GM19372 (cell line): ENCODE results near the gene HRH4.

ENCODE experiments used
- ATAC-seq: cut with Tn5 transposase; IDR thresholded peaks from one replicate; pipeline ENCODE4 v1.9.1; 2021; ENCODE audit warnings: mild to moderate bottlenecking, low read depth, moderate library complexity; ENCODE audit not compliant: unreplicated experiment

Gene HRH4

DNA sequence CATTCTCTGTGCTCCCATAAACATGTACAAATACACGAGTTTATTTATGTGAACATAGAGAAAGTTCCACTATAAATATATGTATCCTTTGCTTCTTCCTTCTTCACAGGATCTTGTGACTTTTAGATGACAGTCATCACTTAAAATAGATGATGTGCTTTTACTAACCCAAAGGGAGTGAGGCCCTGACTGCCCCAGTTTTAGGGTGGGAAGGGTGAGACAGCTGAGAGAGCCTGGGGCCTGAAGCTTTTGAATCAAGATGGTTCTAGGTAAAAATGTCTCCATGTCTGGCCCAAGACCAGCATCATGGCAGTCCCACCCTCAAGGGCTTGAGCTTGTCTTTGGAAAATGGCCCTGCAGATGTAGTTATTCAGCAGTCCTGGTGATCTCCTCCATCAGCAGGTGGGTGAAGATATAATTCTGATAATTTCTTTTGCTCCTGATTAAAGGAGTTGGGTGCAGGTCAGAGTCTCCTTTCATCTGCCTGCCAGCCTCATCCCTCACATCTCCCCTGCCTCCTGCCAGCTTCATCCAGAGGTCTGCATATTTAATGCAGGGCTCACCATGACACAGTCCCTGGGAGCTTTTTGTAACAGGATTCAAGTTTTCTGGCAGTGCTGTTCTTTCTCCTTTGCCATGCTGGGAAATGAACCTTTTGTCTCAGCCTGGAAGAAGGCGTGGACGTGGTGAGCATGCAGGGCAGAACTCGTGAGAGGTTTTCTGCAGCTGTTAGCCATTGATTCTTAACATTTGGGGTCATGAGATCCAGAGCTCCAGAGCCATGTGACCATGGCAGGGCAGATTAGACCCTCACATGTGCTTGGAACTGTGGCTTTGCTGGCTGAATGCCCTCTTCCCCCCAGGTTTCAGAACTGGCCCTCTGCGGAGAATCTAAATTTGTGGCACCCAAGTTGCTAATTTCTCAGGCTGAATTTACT lies 2.7 kb downstream of the HRH4 start:
- ATAC-seq: no peak

DNA sequence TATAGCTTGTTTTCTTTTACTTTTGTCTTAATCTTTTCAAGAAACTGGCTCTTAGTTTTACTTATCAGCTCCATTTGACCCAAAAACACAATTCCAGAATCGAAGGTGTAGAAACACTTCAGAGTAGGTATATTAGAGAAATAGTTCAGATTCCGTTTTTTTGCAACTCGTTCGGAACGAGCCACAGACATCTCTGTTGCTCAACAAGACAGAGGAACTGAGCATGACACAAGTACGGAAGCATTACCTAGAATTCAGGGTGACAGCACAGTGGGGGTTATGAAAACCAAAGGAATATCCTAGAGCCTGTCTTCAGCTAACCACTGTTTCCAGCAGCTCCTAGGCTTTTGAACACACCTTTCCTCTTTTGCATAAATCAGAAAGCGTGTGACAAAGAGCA lies 5.0 kb downstream of the HRH4 start:
- ATAC-seq: no peak

DNA sequence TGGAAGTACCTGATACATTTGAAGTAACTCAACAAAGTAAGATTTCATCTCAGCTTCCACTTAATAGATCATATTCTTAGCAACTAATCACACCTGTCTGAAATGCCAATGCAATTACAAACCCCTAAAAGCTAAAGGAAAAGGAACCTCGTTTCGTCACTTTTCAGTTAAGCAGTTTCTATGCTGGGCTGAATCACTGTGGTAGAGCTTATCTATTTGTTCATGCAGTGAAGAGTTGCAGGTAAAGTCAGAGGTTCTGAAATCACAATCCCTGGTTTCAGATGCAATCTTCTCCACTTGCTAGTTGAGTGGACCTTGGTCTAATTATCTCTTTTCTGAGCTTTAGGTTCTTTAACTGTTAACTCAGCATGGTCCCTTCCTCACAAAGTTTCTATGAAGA lies 6.3 kb downstream of the HRH4 start:
- ATAC-seq: no peak

DNA sequence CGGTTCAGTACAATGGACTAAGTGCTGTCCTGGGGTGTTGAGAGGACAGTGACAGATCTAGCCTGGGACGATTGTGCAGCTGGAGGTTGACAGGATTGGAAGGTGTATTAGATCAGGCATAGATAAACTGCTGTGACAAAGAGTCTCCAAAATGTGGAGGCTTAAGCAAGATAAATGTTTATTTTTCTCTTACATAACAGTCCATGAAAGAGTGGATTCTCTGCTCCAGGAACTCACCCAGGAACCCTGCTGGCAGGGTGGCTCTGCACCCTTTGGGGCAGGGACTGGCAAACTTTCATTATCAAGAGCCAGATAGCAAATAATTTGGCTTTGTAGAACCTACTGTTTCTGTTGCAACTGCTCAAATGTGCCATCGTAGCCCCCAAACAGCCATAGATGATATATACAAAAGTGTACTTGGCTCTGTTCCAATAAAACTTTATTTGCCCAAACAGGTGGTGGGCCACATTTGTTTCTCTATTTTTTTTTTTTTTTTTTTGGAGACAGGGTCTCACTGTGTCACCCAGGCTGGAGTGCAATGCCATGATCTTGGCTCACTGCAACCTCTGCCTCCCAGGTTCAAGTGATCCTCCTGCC lies 9.7 kb downstream of the HRH4 start:
- ATAC-seq: no peak

DNA sequence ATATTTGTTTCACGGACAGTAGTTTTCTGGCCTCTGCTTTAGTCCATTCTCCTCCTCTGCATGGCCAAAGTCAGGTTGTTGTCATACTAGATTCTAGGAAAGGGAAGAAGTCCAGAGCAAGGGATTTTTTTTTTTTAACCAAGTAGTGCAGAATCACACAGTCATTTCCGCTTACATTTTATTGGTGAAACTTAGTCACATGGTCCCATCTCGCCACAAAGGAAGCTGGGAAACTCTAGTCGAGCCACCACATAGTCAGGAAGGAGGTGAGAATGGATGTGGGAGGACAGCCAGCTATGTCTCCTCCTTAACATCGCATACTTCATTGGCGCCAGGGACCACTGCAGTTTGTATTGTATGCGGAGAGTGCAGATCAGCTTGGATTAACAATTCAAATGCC lies 10.4 kb downstream of the HRH4 start:
- no peak for ATAC-seq

DNA sequence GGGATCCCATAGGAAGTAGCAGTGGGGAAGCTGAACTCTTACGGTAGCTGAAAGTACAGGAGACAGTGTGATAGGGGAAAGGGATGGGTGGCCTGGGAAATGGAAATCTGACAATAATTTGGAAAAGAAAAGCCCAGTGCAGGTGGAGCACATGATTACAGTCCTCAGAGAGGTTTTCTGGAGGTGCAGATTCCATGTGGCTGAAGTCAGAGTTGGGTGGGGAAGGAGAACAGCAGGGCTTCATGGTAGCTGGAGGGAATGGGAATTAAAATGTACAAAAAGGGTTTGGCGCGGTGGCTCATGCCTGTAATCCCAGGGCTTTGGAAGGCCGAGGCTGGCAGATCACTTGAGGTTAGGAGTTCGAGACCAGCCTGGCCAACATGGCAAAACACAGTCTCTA lies 12.2 kb downstream of the HRH4 start:
- ATAC-seq: no peak

DNA sequence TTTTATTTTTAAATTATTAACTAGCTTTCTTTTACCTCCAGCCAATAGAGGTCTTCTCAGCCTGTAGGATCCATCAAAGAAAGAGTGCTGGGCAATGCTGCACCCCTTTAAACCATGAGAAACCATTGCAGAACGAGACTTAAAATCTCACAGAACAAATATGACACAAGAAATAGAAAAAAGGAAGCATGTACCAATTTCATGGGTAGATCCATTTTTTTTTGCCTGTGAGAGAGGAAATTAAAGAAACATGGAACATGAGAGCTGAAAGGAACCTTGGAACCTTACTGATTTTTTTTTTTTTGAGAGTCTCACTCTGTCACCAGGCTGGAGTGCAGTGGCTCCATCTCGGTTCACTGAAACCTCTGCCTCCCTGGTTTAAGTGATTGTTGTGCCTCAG lies 14.0 kb downstream of the HRH4 start:
- no peak for ATAC-seq

DNA sequence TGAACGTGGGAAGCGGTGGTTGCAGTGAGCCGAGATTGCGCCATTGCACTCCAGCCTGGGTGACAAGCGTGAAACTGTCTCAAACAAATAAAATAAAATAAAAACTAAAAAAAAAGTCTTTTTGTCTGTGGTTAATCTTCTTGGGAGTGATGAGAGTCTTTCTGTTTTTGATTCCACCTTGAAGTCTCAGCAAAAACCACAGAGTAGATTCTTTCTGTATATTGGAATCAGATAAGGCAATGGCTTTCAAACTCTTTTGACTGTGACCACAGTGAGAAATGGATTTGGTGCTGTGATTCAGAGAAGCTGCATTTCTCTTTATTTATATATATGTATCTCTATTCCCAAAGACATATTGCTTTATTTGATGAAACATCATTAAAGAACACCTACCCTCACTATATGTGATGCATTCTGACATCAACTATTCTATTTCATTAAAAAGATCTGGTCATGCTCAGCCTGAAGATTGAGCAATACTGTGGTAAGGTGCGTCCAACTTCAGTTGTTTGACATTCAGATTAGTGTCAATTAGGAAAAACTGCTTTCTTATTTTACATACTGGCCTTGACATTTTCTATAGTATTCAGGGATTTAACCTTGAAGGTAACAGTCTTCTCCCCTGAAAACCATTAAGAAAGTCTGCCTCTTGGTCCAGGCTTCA lies 15.6 kb downstream of the HRH4 start:
- no peak for ATAC-seq

DNA sequence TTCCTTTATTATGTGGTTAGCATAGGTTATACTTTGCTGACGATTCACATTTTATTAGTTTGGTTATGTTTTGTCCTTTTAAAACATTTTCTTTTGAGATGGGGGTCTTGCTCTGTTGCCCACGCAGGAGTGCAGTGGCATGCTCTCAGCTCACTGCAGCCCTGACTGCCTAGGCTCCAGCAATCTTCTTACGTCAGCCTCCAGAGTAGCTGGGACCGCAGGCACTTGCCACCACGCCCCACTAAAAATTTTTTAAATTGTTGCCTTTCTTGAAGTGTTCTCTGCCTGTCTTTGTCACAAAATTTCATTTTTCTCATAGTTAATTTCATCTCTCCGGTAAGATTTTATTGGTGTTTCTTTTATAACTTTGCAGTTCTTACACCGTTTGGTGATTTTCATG lies 18.9 kb downstream of the HRH4 start:
- ATAC-seq: no peak

DNA sequence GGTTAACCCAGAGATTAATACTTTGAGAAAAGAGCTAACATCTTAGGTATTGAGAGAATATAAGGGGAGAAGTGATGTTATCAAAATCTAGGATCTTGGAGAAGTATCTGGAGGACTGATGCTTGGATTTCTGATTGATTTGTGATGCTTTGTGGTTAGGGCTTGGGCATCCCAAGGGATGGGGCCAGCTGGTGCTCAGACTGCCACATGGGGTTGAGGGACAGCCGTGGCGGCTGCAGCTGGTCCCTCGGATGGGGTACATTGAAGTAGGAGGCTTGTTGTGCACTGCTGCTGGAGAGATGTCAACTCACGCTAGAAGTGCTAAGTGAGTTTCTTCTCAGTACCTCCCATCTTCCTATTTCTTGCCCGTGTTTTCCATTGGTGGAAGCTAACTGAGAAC lies 22.4 kb downstream of the HRH4 start:
- ATAC-seq: no peak

DNA sequence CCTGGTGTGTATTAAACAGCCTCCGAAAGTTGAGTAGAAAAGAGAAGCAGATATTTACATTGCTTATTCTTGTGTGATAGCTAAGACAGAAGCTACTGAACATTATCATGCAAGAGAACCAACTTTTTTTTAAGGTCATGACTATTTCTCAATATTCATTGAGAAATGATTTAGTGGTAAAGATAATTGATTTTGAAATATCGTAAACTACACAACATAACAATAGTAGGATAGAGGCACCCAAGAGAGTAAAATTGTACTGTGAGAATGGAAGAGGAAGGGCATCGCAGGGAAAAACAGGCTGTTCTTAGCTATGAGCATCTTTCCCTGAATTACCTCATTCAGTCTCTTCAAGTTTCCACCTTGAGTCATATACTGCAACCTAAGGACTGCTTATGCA lies 25.2 kb downstream of the HRH4 start:
- ATAC-seq: no peak

DNA sequence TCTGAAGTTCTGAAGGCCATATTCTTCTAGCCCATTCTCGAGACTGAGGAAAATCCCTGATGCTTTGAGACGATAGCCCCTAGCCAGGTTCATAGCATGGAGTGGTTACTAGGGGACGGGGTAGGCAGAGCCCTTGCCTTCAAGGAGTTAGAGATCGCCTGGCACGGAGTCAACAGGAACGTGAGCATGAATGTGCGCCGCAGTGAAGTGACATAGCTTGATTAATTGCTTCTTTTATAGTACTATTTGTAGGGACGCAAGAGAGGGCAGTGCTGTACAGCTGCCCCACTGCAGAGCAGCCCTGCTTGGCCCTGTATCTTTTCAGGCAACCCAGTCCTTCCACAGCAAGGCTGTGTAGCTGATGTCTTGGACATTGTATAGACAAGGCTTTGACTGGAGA lies 26.2 kb downstream of the HRH4 start:
- no peak for ATAC-seq

DNA sequence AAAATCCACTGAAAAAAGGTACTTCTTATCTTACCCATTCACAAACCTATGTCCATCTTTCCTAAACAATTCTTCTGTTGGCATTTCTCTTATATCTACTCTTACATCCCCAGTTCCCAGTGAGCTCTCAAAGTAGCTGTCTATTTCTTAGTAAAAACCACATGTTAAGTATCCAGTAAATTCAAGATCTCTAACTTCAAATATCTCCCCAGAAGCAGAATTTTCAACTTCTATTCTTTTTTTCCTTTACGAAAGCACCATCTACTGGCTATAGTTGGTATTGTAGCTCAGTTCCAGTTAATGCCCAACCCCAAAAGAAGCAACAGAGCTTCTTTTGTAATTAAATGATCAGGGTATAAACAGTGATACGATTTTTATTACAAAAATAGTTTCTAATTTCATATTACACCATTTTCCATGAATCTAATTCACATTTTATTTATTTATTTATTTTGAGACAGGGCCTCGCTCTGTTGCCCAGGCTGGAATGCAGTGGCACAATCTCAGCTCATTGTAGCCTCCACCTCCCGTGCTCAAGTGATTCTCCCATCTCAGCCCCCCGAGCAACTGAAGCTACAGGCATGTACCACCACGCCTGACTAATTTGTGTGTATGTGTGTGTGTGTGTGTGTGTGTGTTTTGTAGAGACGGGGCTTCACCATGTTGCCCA lies 28.5 kb downstream of the HRH4 start:
- no peak for ATAC-seq

DNA sequence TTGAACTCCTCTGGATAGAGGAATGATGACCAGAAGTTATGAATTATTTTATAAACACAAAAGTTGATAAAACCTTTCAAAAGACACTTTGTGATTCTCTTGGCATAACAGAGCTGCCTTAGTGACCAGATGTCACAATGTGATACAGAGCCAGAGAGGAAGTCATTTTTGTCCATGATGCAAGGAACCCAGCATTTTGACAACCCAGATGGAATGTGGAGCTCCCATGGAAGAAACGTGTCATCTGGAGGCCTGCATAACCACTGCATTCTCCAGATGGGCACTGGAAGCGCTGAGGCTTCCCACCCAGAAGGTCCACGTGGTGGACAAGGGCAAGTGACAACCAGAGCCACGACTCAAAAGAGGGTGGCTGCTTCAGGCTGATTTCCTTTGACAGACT lies 30.1 kb downstream of the HRH4 start:
- ATAC-seq: no peak

DNA sequence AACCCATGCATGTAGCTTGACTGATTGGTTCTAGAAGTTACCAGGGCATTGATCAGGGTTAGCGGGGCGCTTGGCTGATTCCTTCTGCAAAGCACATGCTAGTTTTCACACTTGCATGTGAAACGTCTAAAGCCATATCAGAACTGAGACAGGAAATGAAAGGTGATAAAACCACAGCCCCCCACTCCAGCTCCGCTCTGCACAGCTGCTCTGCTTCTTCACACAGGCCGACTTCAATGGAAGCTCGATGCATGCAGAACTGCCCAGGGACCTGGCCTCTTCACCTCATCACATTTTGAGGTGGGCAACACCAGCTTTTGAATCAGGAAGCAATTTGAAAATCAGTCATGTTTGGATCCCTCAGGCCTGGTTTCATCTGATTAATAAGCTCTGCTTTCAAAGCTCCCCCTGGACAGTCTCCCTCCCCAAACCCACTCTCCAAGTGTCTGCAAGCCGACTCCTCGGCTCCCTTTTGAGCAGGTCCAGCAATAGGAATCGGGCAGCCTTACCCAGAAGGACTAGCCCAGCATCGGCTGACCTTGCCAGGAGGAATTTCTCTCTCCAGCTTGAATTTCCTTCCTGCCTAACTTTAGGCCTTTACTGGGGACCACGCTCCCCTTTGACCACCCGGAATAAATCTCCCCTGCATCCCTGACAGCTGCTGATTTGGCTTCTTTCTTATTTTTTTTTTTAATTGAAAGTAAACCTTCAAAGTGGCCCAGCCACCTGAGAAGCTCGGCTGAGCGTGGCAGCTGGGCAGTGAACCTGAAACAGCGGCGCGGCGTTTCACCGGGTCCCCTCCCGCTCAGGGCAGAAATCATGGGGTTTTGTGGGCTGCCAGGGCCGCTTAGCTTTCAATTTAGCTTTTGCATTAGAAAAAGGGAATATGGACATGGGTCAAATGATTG lies 31.7 kb downstream of the HRH4 start:
- peak; percentile 59 for ATAC-seq

DNA sequence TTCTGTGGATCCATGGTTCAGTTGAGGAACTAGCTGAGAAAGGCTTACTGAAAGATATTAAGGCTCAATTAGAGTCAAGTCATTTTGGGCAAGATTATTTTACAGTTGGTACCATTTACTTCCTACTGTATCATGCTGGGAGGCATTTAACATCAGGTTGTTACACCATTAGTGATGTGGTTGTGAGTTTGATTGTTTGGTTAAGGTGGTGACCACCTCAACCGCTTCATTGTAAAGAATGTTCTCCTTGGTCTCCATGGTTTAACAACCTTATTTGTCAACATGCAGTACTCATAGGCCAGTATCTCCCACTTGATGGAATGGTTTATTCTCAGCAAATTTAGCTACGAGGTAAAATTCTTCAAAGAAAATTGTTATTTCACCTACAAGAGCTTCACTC lies 34.1 kb downstream of the HRH4 start:
- ATAC-seq: no peak

DNA sequence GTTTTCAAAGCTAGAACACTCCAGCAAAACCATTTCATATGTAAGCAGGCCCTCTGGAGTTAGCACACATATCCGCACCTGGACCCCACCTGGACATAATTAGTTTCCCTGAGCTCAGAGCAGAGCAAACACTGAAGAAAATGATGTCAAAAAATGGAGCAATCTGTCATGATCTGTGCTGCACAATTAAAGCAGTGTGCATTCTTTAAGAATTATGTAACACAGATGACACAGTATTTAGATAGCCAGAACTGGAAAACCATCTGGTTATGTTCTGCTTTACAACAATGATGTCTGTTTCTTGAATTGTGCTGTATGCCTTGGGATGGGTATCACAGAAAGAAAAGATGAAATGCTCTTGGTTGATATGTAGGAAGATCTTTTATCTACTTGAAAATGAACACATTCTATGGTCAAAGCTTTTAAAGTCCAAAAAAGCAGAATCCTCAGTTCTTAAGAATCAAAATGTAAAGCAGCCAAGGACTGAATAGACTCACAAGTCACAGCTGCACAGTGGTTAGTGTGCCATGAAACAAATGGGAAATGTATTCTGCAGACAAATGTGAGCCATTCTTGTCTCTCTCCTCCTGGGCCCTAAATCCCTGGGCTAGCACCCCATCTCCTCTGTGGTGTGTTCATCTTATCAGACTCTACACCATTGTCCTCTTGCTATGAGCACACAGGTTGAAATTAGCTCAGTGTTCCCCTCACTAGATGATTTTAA lies 36.8 kb downstream of the HRH4 start:
- no peak for ATAC-seq

DNA sequence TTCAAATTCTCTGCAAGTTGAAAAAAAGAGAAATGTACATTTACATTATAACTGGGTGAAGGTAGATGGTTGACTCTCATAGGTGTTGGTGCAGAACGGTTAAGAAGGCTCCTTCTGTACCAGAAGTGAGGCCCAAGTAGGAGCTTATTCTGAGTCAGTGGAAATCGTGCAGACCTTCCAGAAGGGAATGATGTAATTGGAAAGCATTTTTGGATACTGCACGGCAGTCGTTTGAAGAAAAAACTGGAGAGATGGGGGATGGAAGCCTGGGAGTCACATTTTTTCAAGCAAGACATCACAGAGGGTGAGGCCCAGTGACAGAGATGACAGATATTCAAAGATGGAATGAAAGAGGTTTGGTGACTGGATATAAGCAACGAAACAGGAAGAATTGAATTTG lies 39.4 kb downstream of the HRH4 start:
- ATAC-seq: no peak

DNA sequence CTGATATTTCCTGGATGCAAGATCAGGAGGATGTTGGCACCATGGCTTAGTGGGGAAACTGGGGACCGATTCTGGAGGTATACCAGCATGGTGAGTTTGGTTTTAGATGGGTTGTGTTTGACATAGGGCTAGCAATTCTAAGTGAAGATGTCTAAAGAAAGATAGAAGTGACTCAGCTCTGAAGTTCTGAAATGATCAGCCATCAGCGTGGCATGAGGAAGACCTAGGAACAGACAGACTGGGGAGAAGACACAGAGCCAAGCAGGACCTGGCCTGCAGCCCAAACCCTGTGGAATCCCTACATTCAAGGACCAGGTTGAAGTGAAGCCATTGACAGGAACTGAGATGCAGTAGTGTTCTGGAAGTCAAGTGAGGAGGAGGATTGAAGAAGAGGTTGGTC lies 39.8 kb downstream of the HRH4 start:
- no peak for ATAC-seq
